WI38 (cell line): ENCODE results near the gene NLK.

ENCODE experiments used
- H3K4me3 ChIP-seq: 2 replicates; pipeline ENCODE4 v1.5.1; 2011; ENCODE audit warnings: low read depth, mild to moderate bottlenecking, control low read depth, low read length
- CTCF ChIP-seq: IDR thresholded peaks from 2 replicates; pipeline ENCODE4 v1.5.1; 2012; ENCODE audit warnings: low read depth, mild to moderate bottlenecking, control low read depth, low read length

The NLK gene

DNA sequence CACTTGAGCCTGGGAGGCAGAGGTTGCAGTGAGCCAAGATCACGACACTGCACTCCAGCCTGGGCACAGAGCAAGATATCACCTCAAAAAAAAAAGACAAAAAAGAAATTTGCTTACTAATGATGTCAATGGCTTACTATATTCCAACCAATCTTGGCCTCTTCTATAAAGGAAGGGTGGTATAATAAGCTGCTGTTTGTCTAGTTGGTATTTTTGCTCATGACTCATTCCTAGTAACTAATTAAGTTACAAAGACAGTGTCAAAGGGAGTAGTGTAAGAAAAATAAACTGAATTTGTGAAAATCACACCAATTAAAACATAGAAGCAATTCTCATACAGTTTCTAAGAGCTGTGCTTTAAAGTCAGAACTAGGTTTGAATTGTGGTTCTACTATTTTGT is 82.5 kb downstream of the NLK start:
- TF ChIP-seq CTCF: no peak

DNA sequence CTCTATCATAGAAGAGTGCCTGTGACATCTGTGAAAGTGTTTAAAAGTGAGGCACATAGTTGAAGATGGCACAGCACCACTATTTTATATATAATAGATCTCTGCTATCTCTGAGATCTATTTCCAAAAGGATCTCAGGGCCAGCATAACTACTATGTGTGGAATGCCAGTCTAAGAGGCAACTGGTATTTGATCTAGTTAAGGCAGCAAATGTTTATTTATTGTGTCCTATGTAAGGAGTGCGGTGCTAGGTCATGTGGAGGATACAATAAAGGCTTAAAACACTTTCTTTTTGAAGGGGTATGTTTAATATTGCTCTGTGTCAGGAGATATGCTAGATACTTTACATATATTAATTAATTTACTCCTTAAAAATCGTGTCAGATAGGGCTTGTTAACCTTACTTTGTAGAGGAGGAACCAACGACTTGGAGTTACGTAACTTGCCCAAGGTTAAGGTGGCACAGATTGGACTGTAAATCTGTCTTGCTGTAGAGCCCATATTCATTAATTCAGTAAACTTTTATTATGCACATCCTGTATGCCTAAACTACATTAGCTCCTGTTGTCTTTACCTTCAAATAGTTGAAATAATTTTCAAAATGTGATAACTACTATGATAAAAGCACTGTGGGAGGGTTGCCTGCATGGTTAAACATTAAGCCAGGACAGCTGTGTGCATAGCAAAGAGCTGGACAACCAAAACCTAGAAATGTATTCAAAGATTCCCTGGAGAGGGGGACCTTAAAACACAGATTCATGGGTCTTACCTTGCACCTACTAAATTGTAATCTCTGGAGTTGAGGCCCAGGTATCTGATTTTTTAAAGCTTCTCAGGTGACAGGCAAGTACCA is 83.3 kb downstream of the NLK start:
- TF ChIP-seq CTCF: no peak

More for the DNA sequence above, 82.5 kb downstream of the NLK start:
- H3K4me3 ChIP-seq: no peak overlapping the region

DNA sequence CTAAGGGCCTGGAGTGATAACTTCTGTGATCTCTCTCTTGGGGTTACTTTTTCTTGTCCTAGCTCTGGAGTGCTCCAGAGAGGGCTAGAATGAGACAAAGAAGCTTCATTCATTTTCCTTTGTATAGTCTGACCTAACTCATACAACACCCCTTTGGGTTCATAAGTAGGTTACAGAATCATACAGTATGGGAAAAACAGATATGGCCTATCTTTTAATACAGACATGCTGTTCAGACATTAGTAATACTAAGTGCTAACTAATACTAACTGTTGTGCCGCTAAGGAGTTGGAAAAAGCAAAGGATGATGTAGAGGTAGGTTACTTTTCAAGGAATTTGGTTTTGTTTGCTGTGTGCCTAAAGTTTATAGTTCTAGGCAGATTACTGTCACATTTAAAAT is 84.7 kb downstream of the NLK start:
- no peak for TF ChIP-seq CTCF
- no peak overlapping the region for H3K4me3 ChIP-seq

More for the DNA sequence above, 83.3 kb downstream of the NLK start:
- H3K4me3 ChIP-seq: no peak overlapping the region

- no peak for TF ChIP-seq CTCF
- no peak overlapping the region for H3K4me3 ChIP-seq
Observed at GRCh38 chr17:28128779-28129178, 86.3 kb downstream of the NLK start.

DNA sequence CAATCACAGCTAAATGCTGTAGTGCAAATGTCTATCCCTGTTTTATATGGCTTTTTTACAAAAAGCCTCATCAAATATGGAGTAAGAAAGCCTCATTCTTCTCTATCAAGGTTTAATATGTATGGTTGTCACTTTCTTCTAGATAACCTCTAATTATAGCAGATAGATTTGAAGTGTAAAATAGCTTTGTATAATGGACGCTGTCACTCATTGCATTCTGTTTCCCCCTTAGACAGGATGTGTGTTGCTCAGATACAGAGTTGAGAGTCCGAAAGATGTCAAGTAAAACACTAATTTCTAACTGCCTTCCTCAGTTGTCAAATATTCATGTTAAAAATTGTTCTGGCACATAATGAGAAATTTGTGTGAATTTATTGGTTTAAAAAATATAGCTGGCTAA is 88.0 kb downstream of the NLK start:
- TF ChIP-seq CTCF: no peak
- no peak overlapping the region for H3K4me3 ChIP-seq

DNA sequence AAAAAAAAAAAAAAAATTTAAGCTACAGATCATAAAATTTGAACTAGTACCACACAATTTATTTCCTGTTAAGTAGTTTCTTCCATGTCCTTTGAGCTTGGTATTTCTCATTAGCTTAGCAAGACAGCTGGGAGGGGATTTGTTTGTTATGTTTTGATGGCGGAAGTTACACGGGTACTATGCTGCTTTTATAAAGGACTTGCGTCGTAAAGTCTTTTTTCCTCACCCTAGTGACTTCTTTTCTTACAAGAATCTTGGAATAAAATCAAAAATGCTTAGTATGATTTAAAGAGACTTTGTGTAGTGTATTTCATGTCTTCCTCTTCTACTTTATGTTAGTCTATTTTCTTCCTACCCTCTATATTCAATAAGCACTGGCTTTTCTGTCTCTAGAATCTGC is 89.1 kb downstream of the NLK start:
- TF ChIP-seq CTCF: no peak
- no peak overlapping the region for H3K4me3 ChIP-seq

DNA sequence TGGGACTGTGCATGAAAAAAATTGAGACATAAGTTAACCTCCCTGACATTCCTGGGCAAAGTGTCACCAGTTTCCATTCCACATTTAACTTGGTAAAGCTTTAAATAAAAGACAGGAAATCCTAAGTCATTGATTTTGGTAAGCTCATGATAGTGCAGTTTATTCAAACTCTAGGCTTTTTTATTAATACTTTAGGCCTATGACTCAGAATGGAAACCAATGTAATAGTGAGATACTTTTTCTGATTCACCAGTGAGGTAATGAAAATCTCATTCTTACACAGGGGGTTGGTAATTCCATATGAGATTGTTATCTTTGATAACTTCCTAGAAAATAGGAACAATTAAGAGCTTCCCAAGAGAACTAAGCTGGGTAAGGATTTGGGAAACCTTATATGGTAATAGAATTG is 91.1 kb downstream of the NLK start:
- TF ChIP-seq CTCF: no peak
- H3K4me3 ChIP-seq: no peak overlapping the region
